SK-N-SH (cell line): ENCODE measurements around the gene EEIG1.

ENCODE experiments used
- FOSL2 ChIP-seq: IDR thresholded peaks from 2 replicates; pipeline ENCODE4 v1.4.0; 2012; ENCODE audit warnings: low read depth, mild to moderate bottlenecking, moderate library complexity, borderline replicate concordance
- SIN3A ChIP-seq: IDR thresholded peaks from 2 replicates; pipeline ENCODE4 v1.6.1; 2012; ENCODE audit warnings: low read depth, mild to moderate bottlenecking, low read length, moderate library complexity, borderline replicate concordance

DNA sequence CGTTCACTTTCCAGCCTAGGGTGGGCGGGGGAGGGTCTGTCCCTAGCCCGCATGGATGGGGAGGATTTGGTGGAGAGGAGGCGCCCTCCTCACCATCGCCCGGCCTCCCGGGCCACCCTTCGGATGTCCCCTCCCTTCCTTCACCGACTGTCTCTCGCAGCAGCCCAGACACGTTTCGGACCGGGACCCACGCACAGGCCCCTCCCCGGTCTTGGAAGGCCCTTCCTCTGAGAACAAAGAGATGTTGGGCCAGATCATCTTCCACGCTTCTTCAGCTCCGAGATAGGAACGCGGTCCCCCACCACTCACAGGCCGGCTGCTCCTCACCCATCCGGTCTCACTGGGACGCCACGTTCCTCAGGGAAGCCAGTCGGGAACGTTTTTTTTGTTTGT is 42.5 kb downstream of the EEIG1 start:
- TF ChIP-seq SIN3A: no peak
- no peak for TF ChIP-seq FOSL2
